Activated CD8-positive, alpha-beta T cell treated with anti-CD3 and anti-CD28 coated beads, Interleukin-2, amount 10 ng/mL, durations not matched to agents 7 days and 5 days (primary cell): ENCODE data around the gene VSIG1. TPM values are rescaled to one million over a fixed set of nuclear protein-coding genes. Genes with fewer than 3 reads are reported as not detected.

Experiments used
- ATAC-seq: fragments of 150-1000 bp; cut with Tn5 transposase; one replicate; pipeline ENCODE4 v1.10.0; 2021; ENCODE audit warnings: moderate library complexity
- CTCF ChIA-PET: fragments of 350-600 bp; sonication (Branson Sonifier 250); formaldehyde crosslinking; loops from one replicate; lab custom pipeline; 2021; ENCODE audit warnings: antibody characterized with exemption; lab: Charles Lee
- POLR2A ChIA-PET: fragments of 350-600 bp; sonication (Branson Sonifier 250); formaldehyde crosslinking; loops from one replicate; lab custom pipeline; 2021; ENCODE audit warnings: antibody characterized with exemption; lab: Charles Lee
- DNase-seq: peaks from one replicate; pipeline ENCODE4 v3.0.0-alpha.2; 2020
- H3K27ac Mint-ChIP-seq: one replicate; pipeline ENCODE4 v1.8.0; 2021; ENCODE audit warnings: mild to moderate bottlenecking, mixed read lengths
- H3K27me3 Mint-ChIP-seq: one replicate; pipeline ENCODE4 v1.8.0; 2021; ENCODE audit warnings: low read depth, mixed read lengths
- H3K36me3 Mint-ChIP-seq: one replicate; pipeline ENCODE4 v1.8.0; 2021; ENCODE audit warnings: low read depth, mixed read lengths
- H3K4me1 Mint-ChIP-seq: one replicate; pipeline ENCODE4 v1.8.0; 2021; ENCODE audit warnings: low read depth, mixed read lengths
- H3K4me3 Mint-ChIP-seq: one replicate; pipeline ENCODE4 v1.8.0; 2021; ENCODE audit warnings: mild to moderate bottlenecking, mixed read lengths
- H3K9me3 Mint-ChIP-seq: one replicate; pipeline ENCODE4 v1.8.0; 2022; ENCODE audit warnings: mixed read lengths; ENCODE audit not compliant: insufficient read depth
- total RNA-seq, 2 experiments: library from RNA; stranded (reverse); gene quantifications; one replicate each; pipeline ENCODE4 v1.2.3, GENCODE V29; 2021

The VSIG1 gene
- total RNA-seq, 2 experiments from 2014 or later = 0.53 to 0.60 TPM

GRCh38 chrX:108114541-108114940, 69.7 kb downstream of the VSIG1 start:
- no peaks in the 10 kb centered on the region for H3K4me1 Mint-ChIP-seq
- no peak for ATAC-seq
- H3K9me3 Mint-ChIP-seq = no peaks in the 10 kb centered on the region
- H3K4me3 Mint-ChIP-seq = no peak overlapping the region
- no peaks in the 10 kb centered on the region for H3K36me3 Mint-ChIP-seq
- no peak for DNase-seq
- H3K27me3 Mint-ChIP-seq = no peaks in the 10 kb centered on the region
- no peak overlapping the region for H3K27ac Mint-ChIP-seq
- POLR2A ChIA-PET = no interaction called here
- CTCF ChIA-PET = no interaction called here

DNA sequence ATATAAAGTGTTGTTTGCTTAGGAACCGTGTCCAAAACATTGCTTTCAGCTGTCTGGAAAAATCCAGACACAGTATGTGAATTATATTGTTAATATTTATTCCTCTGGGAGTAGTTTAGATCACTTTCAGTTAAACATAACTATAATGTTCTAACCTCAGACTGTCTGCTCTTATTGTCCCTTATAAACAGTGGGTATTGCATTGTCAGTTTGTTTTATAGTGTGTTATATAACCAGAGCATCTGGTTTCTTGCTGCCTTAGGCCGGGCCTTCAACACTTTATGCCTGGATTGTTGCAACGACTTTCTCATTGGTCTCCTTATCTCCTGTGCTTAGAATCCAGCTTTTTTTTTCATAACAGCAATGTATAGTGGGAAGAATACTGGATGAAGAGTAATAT, 73.1 kb downstream of the VSIG1 start:
- POLR2A ChIA-PET = no interaction called here
- no peak for DNase-seq
- H3K36me3 Mint-ChIP-seq = no peaks in the 10 kb centered on the region
- no peaks in the 10 kb centered on the region for H3K4me1 Mint-ChIP-seq
- no peaks in the 10 kb centered on the region for H3K27me3 Mint-ChIP-seq
- no peak for ATAC-seq
- H3K4me3 Mint-ChIP-seq = no peak overlapping the region
- CTCF ChIA-PET = no interaction called here
- no peak overlapping the region for H3K27ac Mint-ChIP-seq
- no peaks in the 10 kb centered on the region for H3K9me3 Mint-ChIP-seq

DNA sequence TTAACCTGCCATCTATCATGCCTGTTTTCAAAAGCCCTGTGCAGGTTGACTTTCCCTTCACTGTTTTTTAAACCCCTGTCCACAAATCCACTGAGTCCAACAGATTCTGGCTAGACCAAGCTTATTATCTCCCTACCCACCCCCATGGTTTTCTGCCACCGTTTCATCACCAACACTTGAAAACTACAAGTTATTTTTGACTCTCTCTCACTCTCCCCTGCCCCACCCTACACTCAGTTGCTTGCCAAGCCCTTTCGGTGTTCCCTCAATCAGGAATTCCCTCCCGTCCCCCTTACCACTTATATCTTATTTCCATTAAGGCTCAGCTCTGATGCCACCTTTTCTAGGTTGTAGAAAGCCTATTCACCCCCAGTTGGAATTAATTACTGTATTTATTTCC, 76.4 kb downstream of the VSIG1 start:
- Mint-ChIP-seq H3K36me3 (no peaks in the 10 kb centered on the region), H3K27me3 (no peaks in the 10 kb centered on the region), H3K4me3 (no peak overlapping the region), H3K27ac (no peak overlapping the region), H3K9me3 (no peaks in the 10 kb centered on the region), H3K4me1 (no peaks in the 10 kb centered on the region)
- POLR2A ChIA-PET = no interaction called here
- DNase-seq = no peak
- ATAC-seq = no peak
- CTCF ChIA-PET = no interaction called here

DNA sequence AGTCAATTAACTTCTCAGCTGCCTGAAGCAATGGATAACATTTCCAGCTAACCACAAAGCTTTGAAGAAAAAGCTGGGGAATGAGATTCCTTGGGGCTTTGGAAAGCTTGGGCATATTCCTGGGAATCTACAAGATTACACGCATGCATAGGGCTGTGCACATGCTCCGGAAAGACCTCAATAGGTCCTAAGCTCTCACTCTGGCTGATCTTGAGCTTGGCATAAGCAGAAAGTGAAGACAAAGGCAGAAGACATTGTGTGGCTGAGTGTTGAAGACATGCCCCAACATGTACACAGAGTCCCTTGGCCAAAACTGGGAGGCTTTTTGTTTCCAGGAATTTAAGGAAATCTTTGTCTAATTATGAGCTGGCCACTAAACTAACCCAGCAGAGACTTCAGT, 77.9 kb downstream of the VSIG1 start:
- ATAC-seq = no peak
- no peaks in the 10 kb centered on the region for H3K36me3 Mint-ChIP-seq
- no peak overlapping the region for H3K4me3 Mint-ChIP-seq
- no peak for DNase-seq
- no peaks in the 10 kb centered on the region for H3K9me3 Mint-ChIP-seq
- H3K27me3 Mint-ChIP-seq = no peaks in the 10 kb centered on the region
- no peak overlapping the region for H3K27ac Mint-ChIP-seq
- ChIA-PET CTCF (no interaction called here), POLR2A (no interaction called here)
- no peaks in the 10 kb centered on the region for H3K4me1 Mint-ChIP-seq

DNA sequence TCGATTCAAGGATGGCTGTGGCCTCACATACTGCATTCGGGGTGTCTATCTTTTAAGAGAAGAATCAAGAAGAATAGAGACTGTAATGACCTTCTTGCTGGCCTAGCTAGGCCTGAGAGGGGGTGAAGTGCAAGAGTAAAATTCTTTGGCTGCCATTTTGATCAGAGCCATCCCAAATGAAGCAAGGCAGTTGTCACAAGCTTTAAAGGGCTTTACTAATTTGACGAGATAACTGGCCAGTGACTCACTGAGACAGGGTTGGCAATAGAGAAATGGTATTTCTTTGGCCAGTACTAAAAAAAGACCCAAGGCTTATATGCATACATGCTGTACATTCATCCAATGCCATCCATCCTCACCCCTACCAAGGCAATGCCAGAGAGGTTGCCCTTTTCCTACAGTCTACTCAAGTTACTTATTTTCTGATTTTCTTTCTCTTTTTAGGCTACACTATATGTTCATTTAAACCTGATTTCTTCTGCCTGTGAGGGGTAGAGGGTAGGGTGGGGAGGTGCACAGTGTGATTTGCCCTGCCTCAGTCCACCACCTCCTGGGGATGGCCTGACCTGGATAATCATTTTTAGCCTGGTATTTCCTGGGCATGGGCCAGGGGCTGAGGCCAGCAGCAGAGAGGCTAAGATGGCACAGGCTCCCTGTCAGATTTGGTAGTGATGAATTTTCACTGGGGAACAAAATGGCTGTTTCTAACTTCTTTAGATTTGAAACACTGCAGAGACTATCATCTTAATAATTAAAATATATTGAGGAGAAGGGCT, 78.9 kb downstream of the VSIG1 start:
- DNase-seq = no peak
- POLR2A ChIA-PET = no interaction called here
- Mint-ChIP-seq H3K27ac (no peak overlapping the region), H3K4me3 (no peak overlapping the region), H3K27me3 (no peaks in the 10 kb centered on the region), H3K4me1 (no peaks in the 10 kb centered on the region), H3K9me3 (no peaks in the 10 kb centered on the region), H3K36me3 (no peaks in the 10 kb centered on the region)
- CTCF ChIA-PET = no interaction called here
- no peak for ATAC-seq

DNA sequence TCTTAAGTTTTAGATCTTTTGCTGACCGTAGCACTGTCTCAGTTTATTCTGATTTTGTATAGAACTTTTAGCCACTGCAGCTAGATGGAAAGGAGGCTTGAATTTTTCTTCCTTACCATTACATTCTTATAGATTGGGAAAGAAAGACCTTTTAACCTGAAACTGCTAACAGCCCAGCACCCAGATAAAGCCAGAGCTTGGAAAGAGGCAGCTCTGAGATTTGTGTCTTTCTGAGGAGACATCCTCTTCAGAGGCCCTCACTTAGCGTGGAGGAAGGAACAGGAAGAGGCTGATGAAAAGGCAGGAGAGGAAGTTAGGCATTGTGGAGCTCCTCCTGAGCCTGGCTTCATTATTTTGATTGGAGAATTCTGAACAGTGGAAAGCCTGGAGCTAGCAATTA, 81.8 kb downstream of the VSIG1 start:
- Mint-ChIP-seq H3K27me3 (no peaks in the 10 kb centered on the region), H3K9me3 (no peaks in the 10 kb centered on the region), H3K4me1 (no peaks in the 10 kb centered on the region), H3K36me3 (peaks cover 10% of the 10 kb centered on the region), H3K4me3 (no peak overlapping the region), H3K27ac (no peak overlapping the region)
- POLR2A ChIA-PET = interaction anchor here (0.5 kb wide), 1 partner anchor 52 kb away, joined by 3 read pairs; no protein-coding TSS in a partner anchor
- CTCF ChIA-PET = no interaction called here
- DNase-seq (no peak), ATAC-seq (no peak)

- Mint-ChIP-seq H3K4me1 (no peaks in the 10 kb centered on the region), H3K36me3 (peaks cover 11% of the 10 kb centered on the region), H3K27ac (no peak overlapping the region), H3K4me3 (no peak overlapping the region), H3K9me3 (no peaks in the 10 kb centered on the region), H3K27me3 (no peaks in the 10 kb centered on the region)
- CTCF ChIA-PET = interaction anchor here (1.9 kb wide), 1 partner anchor 12 kb away, joined by 6 read pairs; no protein-coding TSS in a partner anchor
- DNase-seq = no peak
- ATAC-seq = no peak
- POLR2A ChIA-PET = no interaction called here
These were observed 82.3 kb downstream of the VSIG1 start for GRCh38 chrX:108127152-108127551.

Other genes starting within 250 kb of the VSIG1 start
- 1 to 10 TPM; 1.7 to 1.8 TPM for gene MID2, start 219.2 kb upstream of the VSIG1 start, total RNA-seq
- gene TEX13B, start 62.7 kb upstream of the VSIG1 start, total RNA-seq = not detected
- gene PSMD10, start 46.5 kb downstream of the VSIG1 start, total RNA-seq = 10 to 100 TPM; 28.1 to 30.4 TPM
- gene ATG4A, start 46.7 kb downstream of the VSIG1 start, total RNA-seq = 10 to 100 TPM; 10.5 to 11.4 TPM